ENCODE results near the gene CDYL.

Gene CDYL

DNA sequence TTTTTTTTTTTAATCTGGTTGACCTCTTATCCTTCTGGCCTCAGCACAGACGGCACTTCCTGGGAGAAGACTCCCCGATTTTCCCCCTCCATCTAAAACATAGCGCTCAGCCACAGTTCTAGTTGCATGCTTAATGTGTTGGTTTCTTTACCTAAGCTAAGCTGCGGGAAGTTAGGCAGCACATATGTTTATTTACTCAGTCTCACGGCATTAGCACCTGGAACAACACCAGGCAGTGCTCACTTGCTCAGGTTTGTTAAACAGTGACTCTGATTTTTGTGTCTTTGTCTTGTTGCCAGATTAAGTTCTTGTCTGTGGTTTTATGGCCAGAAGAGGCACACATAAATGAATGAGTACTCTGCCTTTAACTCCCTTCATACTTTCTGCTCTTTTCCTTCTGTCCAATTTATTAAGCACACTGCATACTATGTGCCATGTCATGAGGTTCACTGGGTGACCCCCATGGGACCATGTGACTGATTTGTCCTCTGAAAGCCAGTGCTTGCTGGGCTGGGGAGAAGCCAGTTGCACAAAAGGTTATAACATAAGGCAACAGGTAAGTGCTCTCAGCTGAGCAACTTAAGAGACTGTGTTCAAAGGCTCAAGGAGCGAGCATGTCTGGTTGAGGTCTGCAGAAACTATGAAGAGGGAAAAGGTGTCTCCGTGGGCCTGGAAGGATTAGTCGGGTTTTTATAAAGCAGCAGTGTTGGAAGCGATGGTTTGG lies 134.0 kb downstream of the CDYL start:
- DNase-seq = peak; percentile 51

DNA sequence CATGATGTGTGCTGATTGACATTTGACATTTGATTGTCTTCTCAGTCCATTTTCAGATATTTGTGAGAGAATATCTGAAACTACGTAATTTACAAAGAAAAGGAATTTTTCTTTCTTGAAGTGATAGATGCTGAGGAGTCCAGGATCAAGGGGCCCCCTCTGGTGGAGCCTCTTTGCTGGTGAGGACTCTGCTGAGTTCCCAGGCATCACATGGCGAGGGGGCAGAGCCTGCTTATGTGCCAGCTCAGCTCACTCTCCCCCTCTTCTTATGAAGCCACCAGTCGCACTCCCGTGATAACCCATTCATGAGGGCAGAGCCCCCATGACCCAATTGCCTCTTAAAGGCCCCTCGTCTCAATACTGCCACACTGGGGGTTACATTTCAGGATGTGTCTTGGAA lies 136.4 kb downstream of the CDYL start:
- DNase-seq = no peak

DNA sequence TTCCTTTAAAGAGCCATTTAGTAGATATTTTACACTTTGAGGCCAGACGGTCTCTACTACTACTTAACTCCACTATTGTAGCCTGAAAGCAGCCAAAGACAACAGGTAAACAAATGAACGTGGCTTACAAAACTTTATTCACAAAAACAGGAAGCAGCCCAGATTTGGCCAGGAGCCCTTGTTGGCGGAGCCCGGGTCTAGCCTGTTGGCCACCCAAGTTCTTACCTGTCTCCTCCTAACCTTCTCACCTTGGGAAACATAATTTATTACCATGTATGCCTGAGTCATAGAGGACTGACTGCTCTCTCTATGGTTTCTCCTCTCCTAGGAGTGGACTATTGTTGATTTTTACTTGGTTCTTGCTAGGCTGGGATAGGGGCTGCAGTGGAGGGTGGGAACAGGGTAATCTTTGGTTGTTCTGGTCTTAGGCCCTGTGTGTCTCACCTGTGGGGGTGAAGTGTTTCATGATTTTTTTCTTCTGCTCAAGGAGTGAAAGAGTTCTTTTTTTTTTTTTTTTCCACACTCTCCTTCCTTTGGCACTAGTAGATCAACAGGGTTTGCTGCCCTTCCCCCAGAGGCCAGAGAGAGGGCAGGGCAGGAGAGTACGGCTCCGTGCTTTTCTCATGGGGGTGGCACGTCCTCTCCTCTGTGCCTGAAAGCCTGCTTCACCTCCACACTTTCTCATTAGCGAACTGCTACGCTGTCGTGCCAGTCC lies 137.7 kb downstream of the CDYL start:
- DNase-seq = no peak

DNA sequence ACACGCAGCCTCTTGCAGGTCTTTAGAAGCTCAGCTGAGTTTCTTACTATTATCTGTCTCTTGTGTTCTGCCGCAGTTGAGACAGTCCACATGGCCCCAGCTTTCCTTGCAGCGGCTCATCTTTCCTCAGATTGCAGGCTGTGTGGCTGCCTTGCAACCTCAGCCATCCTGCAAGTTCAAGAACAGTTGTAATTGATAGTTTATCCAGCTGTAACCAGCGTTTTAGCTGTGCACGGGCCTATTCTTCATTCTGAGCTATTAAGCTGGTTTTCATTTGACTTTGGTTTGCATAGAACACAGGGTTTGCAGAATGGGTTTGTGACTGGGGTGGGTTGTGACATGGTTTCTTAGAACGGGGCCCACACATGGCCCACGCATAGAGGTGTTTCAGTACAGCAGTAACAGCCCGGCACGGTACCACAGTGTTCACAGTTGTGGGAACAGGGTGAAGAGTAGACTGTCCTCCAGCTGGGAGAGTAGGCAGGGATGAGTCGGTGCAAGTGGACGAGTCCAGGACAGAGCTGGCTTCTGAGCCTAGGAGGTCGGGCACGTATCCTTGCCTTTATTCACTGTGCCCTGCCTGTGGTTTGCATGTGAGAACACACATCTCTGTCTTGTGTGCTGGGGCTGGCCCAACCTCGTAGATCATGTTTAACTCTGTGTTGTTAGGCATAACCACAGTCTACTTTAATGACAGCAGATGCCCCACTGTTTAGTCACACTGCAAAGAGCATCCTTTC lies 138.4 kb downstream of the CDYL start:
- DNase-seq = peak; percentile 4

DNA sequence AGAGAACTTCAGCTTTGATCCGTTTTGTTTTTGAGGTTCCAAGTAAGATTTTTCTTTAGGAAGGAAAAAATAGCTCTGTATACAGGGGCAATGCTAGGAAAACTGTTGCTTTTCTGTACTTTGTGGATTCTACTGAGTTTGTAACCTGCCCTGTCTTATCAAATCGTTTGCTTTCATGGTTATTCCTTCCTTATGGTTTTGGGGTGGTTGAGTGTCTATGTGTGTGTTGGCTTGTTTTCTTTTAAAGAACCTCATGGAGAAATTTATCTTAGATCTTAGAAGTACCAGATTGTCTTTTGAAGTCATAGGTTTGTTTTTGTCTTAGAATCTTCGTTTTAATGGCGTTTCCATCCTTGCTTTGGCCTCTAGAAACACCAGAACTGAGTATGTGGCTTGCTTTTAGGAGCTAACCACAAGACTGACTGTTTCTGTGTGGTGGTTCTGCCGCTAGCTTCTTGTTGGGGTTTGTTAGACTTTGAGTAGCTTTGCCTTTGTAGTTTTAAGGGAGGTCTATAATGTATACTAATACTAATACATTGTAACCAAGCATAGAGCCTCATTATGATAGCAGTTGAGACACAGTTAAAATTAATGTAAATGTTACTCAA lies 140.9 kb downstream of the CDYL start:
- no peak for DNase-seq

DNA sequence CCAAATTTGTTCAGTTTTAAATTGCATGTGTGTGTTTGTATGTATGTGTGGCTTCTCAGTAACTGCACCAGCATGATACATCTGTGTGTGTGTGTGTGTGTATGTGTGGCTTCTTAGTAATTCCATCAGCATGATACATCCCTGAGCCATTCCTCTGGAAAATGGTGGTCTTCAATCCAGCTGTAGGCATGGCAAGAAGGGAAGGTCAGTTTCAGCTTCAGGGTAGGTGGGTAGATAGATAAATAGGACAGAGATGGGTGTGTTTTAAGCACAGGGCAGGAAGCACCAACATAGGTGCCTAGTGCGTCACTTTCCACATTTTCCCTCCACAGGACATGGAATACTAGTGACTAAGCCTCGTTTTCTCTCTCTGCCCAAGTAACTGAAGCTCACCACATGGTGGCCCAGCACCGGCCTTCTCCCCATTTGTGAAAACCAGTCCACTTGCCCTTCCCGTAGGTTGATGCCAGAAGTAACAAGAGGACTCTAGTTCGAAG lies 144.8 kb downstream of the CDYL start:
- no peak for DNase-seq

DNA sequence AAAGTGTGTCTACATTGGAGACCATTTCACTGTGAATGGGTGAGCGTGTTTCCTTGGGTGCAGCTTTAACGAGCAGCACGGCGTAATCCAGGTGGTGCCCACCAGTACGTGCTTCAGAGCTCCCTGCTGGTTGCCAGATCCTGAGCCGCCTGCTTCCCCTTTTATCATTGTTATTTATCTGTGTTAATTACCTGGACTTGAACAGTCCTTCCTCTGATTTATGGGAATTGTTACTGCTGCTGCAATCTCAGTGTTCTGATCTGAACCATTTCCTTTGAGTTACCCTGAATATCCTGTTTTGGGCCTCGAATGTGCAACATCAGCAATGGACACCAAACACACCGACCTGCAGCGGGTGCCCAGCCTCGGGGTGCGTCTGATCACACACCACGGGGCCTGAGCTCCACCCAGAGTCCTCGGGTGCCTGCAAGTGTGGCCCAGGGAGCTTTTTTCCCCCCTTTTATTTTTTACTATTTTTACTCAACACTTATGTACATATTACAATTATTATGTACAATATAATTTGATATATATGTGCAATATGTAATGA lies 146.4 kb downstream of the CDYL start:
- no peak for DNase-seq

DNA sequence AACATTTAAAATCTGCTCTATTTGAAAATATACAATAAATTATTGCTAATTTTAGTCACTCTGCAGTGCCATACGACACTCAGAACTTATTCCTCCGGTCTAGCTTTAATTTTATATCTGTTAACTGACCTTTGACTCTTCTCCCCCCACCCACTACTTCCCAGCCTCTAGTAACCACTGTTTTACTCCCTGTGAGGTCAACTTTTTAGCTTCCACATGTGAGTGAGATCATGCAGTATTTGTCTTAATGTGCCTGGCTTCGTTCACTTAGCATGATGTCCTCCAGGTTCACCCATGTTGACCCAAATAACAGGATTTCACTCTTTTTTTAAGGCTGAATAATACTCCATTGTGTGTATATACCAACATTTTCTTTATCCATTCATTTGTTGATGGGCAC lies 146.9 kb downstream of the CDYL start:
- no peak for DNase-seq

DNA sequence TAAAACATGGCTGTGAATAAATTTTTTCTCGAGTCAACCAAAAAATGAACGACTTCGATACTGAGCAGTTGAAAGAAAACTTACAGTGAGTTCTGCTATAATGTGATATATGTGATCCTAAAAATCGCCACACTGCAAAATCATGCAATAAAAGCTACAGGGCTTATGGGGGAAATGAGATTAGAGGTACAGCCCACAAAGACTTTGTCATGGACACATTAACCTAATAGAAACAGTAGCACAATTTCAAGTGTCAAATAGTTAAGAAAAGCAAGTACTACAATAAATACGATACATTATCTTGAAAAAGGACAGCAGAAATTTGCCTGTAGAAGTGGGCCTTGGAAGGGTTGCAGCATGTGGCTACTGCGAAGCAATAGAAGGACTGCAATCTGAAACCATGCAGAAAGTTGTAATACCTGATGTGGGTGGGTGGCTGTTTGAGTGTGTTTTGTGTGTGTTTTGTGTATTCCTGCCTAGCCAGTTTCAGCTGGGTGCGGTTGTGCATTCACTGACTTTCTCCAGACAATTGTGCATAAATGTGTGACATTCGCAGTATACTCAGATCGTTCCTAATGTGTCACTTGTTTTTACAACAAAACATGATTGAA lies 148.6 kb downstream of the CDYL start:
- DNase-seq = no peak

DNA sequence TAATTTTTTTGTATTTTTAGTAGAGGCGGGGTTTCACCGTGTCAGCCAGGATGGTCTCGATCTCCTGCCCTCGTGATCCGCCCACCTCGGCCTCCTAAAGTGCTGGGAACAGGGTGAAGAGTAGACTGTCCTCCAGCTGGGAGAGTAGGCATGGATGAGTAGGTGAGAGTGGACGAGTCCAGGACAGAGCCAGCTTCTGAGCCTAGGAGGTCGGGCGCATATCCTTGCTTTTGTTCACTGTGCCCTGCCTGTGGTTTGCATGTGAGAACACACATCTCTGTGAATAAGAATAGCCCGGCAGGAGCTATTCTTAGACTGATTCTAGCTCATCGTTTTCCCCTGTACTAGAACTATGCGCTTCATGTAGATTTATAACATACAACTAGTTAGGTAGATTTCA lies 149.4 kb downstream of the CDYL start:
- no peak for DNase-seq

DNA sequence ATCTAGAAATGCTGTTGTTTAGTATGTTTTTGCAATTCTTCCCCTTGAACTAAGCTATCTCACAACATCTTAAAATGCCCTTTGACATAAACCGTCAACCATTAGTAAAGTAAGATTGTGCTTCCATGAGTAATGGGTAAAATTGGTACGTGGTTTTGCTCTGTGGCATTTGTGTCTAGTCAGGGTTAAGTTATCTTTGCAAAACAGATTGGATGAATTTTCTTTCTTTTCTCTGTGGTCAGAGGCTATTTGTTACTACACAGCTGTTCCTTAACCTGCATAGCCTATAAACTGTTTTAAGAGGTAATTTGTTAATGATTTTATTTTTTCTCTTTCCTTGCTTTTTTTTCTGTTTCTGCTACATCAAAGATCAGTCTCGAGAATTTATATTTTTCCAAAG lies 152.2 kb downstream of the CDYL start:
- DNase-seq = no peak

DNA sequence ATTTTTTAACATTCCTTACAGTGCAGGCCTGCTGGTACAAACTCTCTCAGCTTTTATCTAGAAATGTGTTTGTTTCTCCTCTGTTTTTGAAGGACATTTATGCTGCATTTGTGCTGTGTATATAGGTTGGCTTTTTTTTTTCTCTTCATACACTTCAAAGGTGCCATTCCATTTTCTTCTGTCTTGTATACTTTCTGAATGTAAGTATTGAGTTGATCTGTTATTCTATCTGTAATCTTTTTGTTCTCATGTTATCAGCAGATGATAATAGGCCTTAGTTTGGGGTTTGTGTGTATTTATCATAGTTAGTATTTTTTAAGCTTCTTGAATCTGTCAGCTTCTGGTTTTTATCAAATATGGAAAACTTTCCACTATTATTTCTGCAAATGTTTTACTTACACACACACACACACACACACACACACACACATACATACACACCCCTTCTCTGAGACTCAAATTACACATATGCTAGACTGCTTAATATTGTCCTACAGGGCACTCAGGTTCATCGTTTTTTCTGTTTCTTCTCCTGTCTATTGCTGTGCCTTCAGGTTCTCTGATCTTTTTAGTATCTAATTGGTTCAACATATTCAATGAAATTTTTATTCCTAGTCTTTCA lies 153.0 kb downstream of the CDYL start:
- no peak for DNase-seq

DNA sequence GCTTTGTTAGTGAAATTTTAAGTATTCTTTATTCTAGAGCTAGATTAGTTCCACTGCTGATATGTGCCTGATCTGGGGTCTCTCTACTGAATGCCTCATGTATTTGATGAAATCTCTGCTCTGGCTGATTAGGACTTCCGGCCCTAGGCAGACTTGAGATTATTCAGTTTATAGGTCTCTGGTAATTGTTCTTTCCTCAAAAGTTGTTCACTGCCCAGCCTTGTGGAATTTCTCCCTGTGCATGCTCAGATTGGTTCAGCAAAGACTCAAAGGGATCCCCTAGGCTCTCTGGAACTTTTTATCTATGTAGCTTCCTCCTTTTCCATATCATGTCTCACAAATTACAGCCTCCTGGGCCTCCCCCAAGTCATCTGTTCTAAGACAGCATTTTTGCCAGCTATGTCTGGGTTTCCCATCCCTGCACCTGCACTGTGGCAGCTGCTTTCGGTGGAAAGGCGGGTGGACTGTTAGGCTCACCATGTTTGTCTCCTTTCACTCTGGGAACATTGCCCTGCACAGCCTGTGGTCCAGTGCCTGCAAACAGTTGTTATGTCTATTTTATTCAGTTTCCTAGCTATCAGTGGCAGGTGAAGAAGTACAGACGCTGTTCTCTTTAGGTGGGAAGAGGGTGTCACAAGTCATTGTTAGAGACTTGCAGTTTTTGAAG lies 154.0 kb downstream of the CDYL start:
- DNase-seq = no peak

DNA sequence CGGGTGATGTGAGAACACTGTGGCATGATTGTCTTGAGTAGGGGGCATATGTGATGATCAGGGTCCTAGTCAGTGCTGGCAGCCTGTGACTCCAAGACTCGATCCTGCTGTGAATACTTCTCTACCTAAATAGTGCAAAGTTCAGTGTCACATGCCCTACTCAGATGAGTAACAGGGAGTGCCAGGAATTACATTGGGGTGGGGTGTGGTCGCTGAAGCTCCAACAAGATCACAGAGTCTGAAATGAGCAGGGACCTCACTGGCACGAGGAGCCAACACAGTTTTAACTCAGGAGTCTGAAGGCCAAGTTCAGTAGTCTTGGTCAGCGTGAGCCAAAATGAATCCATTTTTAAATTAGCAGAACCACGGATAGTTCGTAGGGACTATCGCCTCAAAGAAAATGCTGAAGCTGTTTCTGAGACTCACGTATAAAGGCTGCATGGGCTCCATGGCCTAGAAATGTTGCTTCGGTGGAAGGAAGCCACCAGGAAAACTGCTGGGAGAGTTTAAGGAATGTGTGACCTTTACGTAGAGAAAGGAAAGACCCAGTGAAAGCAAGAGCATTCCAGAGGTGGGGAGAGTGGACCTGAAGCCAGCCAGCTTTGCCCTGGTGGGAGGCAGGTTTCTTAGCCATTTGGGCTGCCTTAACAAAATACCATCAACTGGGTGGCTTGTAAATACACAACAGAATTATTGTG lies 155.5 kb downstream of the CDYL start:
- no peak for DNase-seq

DNA sequence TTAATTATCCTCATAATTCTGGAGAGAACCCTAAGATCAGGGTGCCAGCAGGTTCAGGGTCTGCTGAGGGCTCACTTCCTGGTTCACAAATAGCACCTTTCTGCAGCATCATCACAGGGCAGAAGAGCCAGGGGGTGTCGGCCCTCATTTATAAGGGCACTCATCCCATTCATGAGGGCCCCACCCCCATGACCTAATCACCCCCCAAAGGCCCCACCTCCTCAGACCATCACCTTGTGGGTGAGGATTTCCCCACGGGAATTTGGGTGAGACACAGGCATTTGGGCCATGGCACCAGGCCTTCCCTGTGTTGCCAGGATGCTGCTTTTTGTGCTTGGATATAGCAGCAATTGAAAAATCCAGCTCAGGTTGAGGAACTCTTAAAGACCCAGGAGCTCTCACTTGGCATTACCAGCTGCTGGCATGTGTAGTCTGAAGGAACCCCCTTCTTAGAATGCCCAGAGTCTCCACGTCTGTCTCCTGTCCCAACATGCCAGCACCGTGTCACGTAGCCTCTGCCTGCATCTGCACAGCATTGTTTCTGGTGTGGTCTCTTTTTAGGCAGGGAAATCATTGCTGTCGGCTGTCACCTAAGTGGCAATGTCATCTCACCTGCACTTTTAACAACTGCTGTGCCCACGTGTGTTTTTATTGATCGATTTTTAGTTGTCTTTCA lies 156.2 kb downstream of the CDYL start:
- DNase-seq = no peak

DNA sequence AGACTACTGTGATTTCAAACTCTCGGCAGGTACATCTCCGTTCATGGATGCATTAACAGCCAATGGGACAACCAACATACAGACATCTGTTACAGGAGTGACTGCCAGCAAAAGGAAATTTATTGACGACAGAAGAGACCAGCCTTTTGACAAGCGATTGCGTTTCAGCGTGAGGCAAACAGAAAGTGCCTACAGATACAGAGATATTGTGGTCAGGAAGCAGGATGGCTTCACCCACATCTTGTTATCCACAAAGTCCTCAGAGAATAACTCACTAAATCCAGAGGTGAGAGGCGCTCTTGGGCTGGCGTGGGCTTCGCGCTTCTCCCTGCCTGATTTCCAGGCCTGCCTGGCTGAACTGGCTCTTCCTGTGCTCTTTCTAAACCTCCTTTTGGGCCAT lies 159.3 kb downstream of the CDYL start:
- DNase-seq = no peak

DNA sequence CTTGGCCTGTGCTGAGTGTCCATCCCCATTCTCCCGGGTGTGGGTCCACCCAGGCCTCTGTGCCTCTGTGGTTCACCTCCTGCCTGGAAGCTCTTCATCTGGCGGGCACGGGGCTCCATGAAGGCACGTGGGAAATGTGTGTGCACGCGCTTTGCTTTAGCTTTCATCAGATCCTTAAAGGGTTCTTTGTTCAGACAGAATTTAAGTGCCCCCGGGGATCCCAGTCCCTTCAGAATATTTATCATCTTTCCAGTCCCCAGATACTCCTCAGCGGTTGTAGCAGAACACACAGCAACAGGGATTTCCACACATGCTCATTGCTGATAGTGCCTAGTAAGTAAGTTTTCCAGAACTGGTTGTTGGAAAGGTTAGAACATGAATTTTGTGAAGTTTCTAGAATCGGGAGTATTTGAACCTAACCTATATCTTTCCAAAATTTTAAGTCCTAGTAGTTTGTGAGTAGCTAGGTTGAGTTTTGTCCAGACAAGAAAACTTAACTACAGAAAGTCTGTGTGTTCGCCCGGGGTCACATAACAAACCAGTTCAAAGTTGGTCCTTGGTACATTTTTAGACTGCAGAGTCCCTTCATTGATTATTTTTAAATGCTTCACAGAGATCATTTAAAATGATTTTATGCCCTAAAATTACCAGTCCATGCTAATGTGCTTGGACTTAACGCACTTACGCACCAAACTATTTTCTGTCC lies 159.9 kb downstream of the CDYL start:
- DNase-seq = no peak

DNA sequence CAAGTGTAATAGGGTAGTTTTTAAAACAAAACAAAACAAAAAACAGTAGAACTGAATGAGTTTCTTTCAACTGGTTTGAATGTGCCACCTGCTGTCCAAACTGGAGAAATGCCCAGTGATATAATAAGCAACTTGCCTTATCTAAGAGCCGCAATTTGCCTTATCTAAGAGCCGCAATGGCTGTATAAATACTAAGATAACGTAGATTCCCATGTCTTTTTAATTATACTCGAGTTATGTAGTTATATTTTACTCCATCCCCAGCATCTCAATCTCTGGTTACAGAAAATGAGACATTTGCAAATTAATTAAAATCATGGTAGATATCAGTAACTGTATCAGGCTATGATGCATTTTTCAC lies 160.5 kb downstream of the CDYL start:
- DNase-seq = peak; percentile 13

DNA sequence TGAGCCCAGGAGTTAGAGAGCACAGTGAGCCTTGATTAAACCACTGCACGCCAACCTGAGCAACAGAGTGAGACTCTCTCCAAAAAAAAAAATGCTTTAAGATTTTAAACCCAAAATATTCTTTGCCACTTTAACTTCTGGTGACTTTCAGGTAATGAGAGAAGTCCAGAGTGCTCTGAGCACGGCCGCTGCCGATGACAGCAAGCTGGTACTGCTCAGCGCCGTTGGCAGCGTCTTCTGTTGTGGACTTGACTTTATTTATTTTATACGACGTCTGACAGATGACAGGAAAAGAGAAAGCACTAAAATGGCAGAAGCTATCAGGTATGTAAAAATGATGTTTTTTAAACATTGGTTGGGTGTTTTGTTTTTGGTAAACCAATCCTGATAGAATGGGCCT lies 161.2 kb downstream of the CDYL start:
- no peak for DNase-seq

DNA sequence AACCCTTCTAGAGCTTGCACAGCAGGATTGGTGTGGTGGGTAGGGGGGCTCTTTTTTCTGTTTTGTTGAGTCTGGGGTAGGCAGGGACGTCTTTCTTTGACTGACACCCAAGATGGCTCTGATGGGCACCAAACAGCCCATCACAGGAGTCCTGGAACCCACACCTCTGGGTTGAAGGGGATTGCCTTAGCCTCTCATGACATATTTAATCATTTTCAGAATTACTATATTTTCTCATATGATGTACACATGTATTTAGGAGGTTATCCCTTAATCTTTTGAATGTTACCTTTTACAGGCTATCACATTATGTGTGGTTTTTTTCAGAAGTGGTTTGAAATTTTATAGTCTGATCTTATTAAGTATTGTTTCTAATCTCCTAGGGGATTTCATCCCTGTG lies 163.0 kb downstream of the CDYL start:
- DNase-seq = no peak

Measured in NCI-H510A treated with DMSO at 0.1 percent for 48 hours (cell line).